SH-SY5Y (cell line): ENCODE results near the gene RBFOX2.

Experiments used
- GATA2 ChIP-seq: IDR thresholded peaks from 2 replicates; pipeline ENCODE4 v1.6.1; 2011; ENCODE audit warnings: mild to moderate bottlenecking, low read depth, low read length
- GATA3 ChIP-seq: IDR thresholded peaks from 2 replicates; pipeline ENCODE4 v1.6.1; 2011; ENCODE audit warnings: low read depth, mild to moderate bottlenecking, low read length, moderate library complexity

The RBFOX2 gene

GRCh38 chr22:36017651-36018091 lies 11.0 kb downstream of the RBFOX2 start:
- peak; percentile 80 for TF ChIP-seq GATA2
- peak; percentile 78 for TF ChIP-seq GATA3

- no peak for TF ChIP-seq GATA2
- no peak for TF ChIP-seq GATA3
Measured at GRCh38 chr22:36016684-36017083, 11.9 kb downstream of the RBFOX2 start.

GRCh38 chr22:36015811-36016529 lies 12.7 kb downstream of the RBFOX2 start:
- TF ChIP-seq GATA3 (no peak), GATA2 (no peak)

GRCh38 chr22:36015155-36015810 lies 13.3 kb downstream of the RBFOX2 start:
- TF ChIP-seq GATA3: no peak
- no peak for TF ChIP-seq GATA2

GRCh38 chr22:36014546-36015074 lies 14.0 kb downstream of the RBFOX2 start:
- TF ChIP-seq GATA2: no peak
- no peak for TF ChIP-seq GATA3

GRCh38 chr22:36012332-36012731 lies 16.3 kb downstream of the RBFOX2 start:
- TF ChIP-seq GATA2 (no peak), GATA3 (no peak)

GRCh38 chr22:36010882-36011281 lies 17.7 kb downstream of the RBFOX2 start:
- peak; percentile 71 for TF ChIP-seq GATA2
- TF ChIP-seq GATA3: no peak

GRCh38 chr22:36010090-36010489 lies 18.5 kb downstream of the RBFOX2 start:
- no peak for TF ChIP-seq GATA3
- TF ChIP-seq GATA2: 0 out of 2 replicates have a peak, but pooled peaks have one; percentile 16

GRCh38 chr22:36009085-36009484 lies 19.5 kb downstream of the RBFOX2 start:
- TF ChIP-seq GATA3 (no peak), GATA2 (no peak)

GRCh38 chr22:36008565-36008964 lies 20.1 kb downstream of the RBFOX2 start:
- TF ChIP-seq GATA3 (no peak), GATA2 (no peak)

GRCh38 chr22:36008131-36008530 lies 20.5 kb downstream of the RBFOX2 start:
- TF ChIP-seq GATA2 (no peak), GATA3 (no peak)

GRCh38 chr22:36003972-36004674 lies 24.5 kb downstream of the RBFOX2 start:
- TF ChIP-seq GATA3 (no peak), GATA2 (no peak)

GRCh38 chr22:36002718-36003260 lies 25.8 kb downstream of the RBFOX2 start:
- TF ChIP-seq GATA2: no peak
- TF ChIP-seq GATA3: no peak

GRCh38 chr22:36002084-36002483 lies 26.5 kb downstream of the RBFOX2 start:
- TF ChIP-seq GATA2: no peak
- no peak for TF ChIP-seq GATA3

- no peak for TF ChIP-seq GATA2
- no peak for TF ChIP-seq GATA3
Measured at GRCh38 chr22:35998748-35999147, 29.9 kb downstream of the RBFOX2 start.
